HG02970 (cell line): ENCODE data around the gene CNTNAP5.

Source experiments
- ATAC-seq: cut with Tn5 transposase; IDR thresholded peaks from one replicate; pipeline ENCODE4 v1.9.1; 2021; ENCODE audit warnings: mild to moderate bottlenecking, moderate library complexity, moderate number of reproducible peaks; ENCODE audit not compliant: unreplicated experiment, low FRiP score

Gene CNTNAP5

GRCh38 chr2:124524155-124524915, 499.2 kb downstream of the CNTNAP5 start:
- ATAC-seq: no peak

GRCh38 chr2:124526221-124526620, 501.1 kb downstream of the CNTNAP5 start:
- no peak for ATAC-seq

DNA sequence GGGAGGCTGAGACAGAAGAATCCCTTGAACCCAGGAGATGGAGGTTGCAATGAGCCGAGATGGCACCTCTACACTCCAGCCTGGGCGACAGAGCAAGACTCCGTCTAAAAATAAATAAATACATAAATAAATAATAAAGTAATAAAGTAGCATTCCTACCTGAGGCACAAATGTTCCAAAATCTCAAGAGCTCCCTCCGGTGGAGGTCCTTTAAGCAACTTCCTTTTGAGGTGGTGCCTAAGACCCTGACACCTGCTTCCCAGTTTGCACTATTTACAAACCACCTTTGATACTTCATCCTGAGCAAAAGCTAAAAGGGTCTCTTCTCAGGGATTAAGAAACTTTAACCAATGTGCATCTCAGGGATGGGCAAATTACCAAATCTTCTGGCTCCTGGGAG, 505.1 kb downstream of the CNTNAP5 start:
- no peak for ATAC-seq

DNA sequence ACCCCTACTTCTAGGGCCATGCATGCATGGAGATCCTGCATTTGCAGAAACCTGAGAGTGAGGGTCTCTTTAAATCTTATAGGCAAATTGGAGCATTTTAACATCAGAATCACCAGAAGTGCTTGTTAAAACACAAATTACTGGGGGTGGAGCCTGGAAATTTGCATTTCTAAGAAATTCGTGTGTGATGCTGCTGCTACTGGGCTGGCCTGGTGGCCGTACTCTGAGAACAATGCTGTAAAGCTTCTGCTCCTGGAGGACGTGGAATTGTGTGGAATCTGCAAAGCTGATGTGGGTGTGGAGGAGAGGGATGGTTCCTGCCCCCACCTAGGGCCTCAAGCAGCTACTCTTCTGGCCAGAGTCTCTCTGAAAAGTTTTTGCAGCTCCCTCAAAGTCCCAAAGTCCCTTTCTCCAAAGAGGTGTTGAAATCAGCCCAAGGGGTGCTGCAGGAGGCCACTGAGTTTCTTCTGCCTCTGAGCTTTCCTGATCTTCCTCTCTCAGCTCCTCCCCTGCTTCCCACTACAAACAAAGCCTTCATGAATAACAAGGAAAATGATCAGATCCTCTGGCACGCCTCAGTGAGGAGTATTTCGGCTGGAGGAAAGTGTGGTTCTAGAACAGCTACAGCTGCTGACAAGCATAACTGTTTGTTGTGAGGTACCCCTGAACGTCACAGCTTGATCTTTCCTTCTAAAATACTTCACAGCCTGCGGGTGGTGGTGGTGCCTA, 508.3 kb downstream of the CNTNAP5 start:
- ATAC-seq: no peak

DNA sequence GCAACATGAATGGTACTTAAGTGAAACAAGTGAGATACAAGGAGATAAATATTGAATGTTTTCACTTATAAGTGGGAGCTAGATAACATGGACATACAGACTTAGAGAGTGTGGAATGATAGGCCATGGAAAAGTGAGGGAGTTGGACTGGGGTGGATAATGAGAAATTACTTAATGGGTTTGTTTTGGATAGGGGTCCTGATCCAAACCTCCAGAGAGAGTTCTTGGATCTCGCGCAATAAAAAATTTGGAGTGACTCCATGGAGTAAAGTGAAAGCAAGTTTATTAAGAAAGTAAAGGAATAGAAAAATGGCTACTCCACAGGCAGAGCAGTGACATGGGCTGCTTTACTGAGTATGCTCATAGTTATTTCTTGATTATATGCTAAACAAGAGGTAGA, 508.9 kb downstream of the CNTNAP5 start:
- ATAC-seq: no peak

DNA sequence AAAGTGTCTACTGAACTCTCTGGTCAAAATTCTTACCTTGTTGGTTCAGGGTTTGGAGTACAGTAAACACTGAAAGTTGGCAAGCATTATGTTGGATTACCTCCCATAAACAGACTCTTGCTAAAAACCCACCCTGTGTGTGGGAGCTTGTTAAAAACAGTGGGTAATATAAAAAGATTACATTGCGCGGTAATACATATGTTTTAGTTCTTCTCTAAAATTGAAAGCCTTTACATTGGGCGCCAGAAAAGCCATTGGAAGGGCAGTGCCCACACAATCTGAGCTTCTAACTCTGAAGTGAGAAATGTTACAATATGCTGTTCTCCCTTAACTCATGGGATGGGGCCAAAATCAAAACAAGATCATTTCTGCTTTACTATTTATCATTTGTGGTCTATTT, 510.7 kb downstream of the CNTNAP5 start:
- ATAC-seq: no peak

DNA sequence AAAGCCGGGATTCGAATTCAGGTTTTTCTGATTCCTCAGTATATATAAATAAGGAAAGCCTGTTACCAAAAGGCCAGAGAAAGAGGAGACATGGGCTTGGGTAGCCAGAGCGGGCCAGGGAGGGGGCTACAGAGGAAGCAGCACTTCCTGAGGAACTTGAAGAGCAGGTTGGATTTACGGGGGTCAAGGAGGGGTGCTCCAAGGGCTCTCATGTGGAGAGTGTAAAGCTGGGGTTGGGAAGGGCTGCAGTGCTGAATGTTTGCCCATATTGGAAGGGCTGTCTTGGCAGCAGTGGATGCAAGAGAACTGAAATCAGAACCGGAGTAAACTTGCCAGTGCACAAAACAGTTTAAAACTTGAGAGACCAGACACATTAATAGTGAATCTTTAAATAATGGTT, 511.5 kb downstream of the CNTNAP5 start:
- no peak for ATAC-seq

- ATAC-seq: no peak
These were observed 513.5 kb downstream of the CNTNAP5 start for GRCh38 chr2:124538549-124538948.

GRCh38 chr2:124540805-124541204, 515.7 kb downstream of the CNTNAP5 start:
- no peak for ATAC-seq

GRCh38 chr2:124542932-124543640, 518.0 kb downstream of the CNTNAP5 start:
- no peak for ATAC-seq

- no peak for ATAC-seq
These were observed 522.6 kb downstream of the CNTNAP5 start for GRCh38 chr2:124547700-124548099.

DNA sequence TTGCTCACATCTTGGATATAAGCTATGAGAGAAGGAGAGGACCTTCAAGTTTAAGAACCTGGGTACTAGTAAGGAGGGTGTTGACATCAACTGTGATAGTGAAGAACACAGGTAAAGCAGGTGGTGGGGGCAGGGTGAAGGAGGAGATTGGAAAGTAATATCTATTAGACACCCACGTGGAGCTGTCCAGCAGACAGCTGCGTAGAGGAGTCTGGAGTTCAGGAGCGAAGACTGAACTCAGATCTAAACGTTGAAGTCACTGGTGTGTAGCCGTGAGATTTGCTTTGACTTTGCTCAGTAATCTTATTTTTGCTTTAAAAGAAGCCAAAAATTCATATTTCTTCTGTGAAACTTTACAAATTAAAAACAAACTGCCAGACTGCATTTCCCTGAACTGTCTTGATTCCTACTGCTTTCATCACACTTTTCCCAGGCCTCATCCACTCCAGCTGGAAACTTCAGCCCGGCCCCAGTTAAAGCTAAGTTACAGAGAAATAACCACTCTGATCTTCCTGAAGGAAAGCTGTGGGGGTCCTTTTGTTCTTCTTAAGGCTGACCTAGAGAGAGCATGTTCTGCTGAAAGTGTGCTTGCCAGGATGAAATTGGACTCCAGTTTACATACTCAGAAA, 533.3 kb downstream of the CNTNAP5 start:
- no peak for ATAC-seq

GRCh38 chr2:124559236-124559635, 534.1 kb downstream of the CNTNAP5 start:
- no peak for ATAC-seq

- ATAC-seq: no peak
These were observed 535.6 kb downstream of the CNTNAP5 start for GRCh38 chr2:124560592-124561112.

- ATAC-seq: no peak
These were observed 536.4 kb downstream of the CNTNAP5 start for GRCh38 chr2:124561486-124561885.

- no peak for ATAC-seq
These were observed 538.3 kb downstream of the CNTNAP5 start for GRCh38 chr2:124563426-124563825.

DNA sequence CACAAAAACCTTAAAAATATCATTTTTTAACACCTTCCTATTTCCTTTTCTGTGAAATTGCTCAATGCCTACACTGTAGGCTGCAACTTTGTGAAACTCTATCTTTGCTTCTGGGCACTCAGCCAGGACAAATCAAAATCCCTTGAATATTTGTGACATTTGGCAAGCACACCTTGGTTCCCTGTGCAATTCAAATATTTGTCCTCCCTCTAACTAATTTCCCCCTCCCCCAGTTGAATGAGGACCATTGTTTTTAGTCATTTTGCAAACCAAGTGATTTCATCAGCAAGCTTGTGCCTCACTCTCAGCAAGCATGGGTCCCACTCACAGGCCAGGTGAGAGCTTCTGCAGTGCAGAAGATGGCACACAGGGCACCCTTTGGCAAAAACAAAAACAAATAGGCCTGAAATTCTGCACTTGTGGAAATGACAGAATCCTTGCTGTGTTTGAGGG, 541.5 kb downstream of the CNTNAP5 start:
- no peak for ATAC-seq

- ATAC-seq: no peak
These were observed 545.8 kb downstream of the CNTNAP5 start for GRCh38 chr2:124570872-124571271.

DNA sequence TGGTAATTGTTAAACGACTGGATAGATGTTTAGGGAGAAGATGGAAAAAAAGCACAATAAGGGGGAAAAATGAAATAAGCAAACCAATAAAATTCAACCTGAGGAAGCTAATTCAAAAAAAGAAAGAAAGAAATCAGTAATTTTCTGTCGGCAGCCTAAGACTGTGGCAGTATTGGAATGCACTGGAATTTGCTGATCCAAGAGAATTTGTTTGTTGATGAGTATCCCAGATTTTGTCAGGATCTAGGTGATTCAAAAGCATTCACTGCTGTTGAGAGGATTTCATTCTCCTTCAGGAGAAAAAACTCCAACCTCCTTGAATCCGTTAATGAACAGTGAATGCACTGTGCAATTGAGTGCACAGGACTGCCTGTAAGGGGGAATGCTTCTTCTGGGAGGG, 546.7 kb downstream of the CNTNAP5 start:
- no peak for ATAC-seq

- ATAC-seq: no peak
These were observed 548.0 kb downstream of the CNTNAP5 start for GRCh38 chr2:124572934-124573634.
